Measurements from ENCODE around the gene VSIG4.
"Not testable (repeated sequence)": the region's sequence is repeated elsewhere in the genome, so short reads cannot be mapped to it uniquely, and the experiment has no call there.

Gene VSIG4

DNA sequence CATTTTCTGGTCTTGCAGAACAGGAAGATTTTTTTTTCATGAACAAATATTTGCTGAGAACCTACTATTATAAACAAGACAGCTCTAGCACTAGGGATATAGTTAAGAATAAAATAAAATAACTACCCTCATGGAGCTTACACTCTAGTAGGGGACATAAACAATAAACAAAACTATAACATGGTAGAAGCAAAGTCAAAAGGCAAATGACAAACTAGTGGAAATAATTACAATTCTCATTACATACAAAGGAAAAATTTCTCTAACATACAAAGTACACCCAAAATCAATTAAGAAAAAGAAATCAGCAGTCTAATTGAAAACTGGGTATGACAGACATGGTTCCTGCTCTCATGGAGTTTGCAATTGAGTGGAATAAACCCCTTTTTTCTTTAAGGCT lies 32.0 kb downstream of the VSIG4 start:
- no peak for DNase-seq

DNA sequence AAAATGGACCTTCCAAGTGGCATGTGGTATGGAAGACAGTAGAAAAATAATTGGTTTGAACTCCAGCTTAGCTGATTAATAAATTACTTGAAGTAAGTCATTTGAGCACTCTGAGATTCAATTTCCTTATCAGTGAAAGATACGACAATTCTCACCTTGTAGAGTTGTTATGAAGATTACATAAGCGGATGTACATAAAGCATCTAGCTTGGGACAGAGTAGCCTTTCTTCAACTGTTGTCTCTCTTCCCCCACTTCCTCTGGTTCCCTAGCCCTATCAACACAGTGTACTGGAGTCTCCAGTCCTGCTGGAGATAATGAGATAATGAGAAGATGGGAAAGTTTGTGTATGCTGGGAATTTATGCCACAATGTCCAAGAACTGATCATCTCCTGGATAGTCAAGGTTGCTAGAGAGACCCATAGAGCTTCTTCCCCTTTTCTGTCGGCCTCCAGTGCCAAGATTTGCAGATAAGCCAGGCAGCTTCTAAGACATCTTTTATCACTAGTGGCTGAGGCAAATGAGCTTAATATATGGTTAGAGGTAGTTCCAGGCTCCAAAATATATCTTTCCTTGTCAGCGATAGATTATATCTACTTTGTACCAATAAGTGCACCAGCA lies 33.9 kb downstream of the VSIG4 start:
- no peak for DNase-seq

DNA sequence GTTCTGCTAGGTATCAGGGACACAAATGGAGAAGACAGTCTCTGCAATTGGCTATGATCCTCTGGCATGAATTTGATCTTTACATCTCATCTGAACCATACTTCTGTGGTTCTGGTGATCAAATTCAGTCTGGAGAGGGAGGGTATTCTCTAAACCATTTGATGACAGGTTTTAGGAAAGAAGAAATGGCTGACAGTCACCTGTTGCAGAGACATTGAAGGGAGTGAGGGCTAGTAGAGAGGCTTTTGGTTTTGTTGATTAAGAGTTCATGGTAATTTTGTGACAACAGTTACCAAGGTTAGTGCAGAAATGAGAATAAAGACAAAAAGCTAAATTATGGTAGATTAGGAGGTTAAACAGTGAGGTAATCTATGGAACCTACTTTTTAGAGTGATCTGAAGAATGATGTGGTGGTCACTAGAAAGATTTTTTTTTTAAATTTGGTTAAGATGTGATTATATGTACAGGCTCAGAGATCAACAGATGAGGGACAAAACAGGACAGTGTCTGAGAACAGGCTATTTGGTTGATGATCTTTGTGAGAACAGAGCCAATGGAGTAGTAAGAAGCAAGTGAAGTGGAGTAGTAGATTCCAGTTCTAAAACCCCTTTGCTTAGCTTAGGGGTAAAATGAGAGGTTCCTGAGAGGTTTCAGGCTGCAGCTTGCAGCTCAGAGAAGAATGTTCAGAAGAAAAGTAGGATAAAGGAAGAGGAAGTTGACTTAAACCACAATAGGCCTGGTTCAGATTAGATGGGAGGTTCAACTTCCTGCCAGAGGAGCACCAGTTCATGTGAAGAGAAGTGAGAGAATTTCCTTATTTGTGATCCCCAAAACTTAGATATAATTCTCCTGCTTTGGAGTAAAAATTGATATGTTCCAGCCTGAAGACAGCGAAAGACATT lies 34.7 kb downstream of the VSIG4 start:
- DNase-seq, result no peak

DNA sequence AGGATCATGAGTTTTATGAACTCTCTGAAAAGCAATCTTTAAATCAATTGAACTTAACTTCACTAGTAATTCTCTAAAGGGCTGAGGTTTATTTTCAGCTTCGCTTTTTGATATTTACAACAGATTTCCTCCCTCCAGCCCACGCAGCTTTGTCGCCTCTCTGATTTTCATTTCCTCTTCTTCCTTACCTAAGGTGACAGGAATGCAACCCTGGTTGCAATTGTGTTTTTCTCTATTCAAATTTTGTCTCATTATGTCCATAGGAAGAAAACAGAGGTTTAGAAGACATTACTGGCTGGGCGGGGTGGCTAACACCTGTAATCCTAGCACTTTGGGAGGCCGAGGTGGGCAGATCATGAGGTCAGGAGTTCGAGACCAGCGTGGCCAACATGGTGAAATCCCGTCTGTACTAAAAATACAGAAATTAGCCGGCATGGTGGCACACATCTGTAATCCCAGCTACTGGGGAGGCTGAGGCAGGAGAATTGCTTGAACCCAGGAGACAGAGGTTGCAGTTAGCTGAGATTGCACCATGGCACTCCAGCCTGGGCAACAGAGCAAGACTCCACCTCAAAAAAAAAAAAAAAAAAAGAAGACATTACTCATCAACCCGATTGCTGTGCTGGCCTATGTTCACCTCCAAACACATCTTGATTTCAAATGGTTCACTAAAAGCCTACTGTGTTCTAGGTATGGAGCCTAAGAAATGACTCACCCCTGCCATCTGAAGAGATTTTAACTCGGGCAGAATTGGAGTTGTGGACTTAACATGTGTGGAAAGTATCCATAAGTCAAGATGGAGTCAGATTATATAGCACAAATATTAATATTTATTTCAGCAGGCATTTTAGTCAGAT lies 36.8 kb downstream of the VSIG4 start:
- DNase-seq, result no peak

DNA sequence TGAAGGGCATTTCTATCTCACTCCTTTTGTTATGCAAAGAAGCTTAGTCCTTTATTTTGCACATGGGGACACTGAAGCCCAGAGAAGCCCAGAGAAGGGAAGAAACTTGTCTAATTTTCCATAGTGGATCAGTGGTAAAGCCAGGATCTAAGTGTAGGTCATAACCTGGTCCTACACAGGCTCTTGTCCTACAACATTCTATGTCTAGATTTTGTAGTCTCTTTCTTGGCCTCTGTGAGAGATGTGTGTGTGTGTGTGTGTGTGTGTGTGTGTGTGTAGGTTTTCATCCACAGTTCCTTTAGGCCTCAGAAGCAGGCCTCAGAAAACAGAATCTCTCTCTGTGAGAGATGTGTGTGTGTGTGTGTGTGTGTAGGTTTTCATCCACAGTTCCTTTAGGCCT lies 38.3 kb downstream of the VSIG4 start:
- no peak for DNase-seq

DNA sequence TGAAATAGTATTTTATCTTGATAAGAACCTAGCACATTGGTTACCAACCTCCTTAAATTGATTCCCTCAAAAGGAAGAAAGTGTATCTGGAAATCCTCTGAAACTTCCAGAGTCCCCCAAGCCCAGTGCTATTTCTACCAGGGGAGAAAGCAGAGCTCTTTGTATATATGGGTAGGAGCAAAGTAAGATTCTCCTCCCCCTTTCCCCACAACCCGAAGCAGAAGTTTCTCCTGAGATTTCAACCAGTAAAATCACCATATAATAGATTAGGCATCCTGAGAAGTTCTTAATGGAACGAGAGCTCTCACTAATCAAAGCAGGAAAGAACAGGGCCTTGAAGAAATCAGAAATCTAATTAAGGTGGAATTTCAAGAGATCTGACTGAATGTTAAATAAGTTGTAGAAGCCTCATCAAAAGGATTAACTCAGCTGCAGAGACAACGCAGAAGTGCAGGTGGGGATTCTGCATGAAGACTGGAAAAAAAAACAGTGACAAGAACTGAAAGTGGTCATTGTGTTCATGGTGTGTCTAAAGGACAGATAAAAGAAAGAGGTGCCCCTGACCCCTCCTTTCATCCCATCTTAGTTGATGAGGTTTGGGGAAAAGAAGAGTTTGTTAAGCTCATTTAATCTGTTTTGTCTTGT lies 39.1 kb downstream of the VSIG4 start:
- no peak for DNase-seq

DNA sequence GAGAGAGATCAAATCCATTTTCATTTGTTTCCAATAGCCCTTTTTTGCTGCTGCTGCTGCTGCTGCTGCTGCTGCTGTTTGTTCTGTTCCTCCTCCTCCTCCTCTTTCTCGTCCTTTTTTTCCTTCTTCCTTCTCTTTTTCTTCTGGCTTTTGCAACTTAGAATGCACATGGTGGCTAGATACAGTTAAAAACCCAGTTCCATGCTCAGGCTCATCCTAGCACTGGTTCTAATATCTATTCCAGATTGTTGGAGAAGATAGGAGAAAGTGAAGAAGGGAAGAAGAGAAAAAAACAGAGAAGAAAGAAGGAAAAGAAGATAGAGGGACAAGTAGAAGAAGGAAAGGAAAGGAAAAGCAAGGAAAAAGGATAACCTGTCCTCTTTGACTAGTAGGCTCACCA lies 39.7 kb downstream of the VSIG4 start:
- no peak for DNase-seq

DNA sequence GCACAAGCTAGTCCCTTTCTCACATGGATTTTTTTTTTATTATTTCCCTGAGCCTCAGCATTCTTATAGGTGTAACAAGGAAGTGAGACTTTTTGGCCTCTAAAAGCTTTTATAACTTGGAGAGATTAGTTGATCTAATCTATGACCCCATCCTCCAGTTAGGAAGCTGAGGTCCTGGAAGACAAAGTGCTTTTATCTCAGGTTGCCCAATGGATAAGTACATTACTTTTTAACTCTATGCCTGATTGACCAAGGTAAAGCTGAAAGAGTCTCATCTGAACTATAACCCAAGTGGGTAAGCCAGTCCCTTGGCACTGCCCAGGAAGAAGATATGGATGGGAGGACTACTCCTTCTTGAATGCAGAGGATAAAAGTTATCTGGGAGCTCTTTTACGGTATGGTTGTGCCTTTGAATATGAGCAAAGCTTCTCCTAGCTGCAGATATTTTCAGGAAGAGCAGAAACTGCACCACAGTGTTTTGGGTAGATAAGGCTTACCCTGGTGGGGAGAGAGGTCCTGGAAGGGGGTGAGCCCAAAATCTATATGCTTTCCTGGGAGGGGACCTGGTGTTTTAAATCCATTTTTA lies 40.2 kb downstream of the VSIG4 start:
- no peak for DNase-seq

DNA sequence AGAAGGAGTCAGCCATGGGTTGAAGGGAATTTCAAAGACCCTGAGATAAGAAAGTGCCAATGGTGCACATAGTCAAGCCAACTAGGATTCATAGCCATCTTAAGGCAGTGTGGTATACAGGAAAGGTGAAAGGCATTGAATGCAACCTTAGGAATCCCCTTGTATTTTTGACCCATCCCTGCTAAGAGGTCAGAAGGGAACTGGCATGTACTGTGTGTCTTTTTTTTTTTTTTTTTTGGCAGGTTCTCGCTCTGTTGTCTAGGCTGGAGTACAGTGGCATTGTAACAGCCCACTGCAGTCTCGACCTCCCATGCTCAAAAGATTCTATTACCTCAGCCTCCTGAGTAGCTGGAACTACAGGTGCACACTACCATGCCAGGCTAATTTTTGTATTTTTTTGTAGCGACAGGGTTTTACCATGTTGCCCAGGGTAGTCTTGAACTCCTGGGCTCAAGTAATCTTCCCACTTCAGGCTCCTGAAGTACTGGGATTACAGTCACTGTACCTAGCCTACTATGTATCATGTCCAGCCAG lies 40.8 kb downstream of the VSIG4 start:
- no peak for DNase-seq

DNA sequence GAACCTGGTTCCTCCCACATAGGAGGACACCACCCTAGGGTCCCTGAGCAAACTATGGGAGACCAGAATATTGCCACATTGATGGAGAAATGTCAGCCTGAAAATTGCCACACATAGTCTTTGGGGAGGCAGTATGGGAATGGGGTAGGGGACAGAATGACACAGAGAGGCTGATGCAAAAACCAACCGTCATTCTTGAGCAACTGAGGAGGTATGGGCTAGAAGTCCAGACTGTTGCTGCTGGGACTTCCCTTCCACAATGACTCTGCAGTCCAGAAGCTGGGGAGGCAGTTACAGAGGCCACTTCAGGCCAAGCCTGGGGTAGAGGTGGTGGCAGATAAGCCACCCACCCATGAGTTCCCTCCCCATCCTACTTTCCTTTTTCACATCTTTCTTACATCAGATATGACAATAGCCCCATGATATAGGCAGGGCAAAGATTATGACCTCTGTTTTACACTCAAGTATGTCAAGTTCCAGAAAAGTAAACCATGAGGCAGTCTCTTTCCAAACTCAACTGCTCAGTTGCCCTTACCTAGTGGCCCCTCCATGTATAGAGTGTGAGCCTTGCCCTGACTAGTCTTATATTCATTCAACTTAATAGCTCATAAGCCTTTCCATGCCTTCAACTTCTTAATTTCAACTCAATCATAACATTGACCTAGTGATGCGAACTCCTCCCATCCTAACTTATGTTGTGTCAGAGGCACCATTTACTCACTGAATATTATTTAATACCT lies 41.7 kb downstream of the VSIG4 start:
- DNase-seq, result no peak

DNA sequence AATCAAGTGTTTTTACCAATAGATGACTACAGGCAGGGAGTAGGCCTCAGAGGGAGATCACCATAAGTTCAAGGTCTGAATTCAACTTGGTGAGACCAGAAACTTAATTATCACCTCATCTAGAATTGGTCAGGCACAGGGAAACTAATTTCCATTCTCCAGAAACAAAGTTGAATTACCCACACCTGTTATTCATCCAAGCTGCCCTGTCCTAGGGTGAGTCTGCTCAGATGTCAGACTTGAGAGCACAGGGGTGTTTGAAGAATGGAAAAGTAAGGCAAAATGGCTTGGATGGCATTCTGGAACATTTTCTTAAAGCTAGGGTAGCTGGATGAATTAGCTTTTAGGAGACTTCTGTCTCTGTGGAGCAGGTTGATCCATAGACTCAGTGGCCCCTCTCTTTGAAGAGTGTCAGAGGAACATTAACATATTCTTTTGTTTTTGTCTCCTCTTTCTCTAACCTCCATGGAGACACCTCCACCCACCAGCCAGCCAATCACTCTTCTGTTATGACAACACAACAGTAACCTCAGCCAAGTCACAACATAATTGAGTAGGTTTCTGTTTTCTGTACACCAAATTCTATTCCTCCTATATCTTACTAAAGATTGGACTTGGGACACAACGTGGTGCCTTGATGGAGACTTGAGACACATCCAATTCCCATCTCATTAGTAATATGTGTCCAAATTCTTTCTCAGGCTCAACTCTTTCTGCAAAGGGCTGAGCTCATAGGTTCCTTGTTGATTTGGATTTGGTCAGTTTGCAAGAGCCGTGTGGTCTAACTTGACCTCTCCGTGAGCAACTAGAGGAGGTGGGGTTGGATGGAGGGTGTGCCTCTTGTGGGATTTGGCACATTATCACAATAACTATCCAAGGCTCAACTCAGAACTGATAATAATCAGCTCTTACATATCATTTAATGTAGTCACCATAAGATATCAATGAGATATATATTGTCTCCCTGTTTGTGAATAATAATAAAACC lies 45.1 kb downstream of the VSIG4 start:
- DNase-seq, result no peak

DNA sequence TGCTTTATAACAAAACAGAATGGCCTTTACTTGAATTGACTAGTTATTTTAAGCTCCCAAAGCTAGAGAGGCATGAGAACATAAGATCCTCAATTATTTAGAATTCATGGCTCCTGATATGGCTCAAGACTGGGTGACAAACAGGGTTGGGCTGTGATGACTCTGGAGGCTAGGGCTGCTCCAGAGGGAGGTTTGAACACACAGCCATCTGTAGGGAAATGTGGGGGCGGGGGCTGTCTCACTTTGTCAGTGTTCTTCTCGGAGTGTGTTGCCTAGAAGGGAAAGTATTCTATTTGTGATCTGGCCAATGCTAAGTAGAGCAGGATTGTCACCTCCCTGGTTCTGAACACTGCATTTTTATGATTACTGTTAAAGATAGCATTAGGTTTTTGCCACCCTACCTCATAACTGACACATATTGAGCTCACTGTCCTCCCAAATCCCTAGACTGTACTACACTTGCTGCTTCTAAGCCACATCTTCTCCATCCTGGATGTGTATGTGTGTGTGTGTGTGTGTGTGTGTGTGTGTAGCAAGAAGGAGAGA lies 45.9 kb downstream of the VSIG4 start:
- DNase-seq, result no peak

DNA sequence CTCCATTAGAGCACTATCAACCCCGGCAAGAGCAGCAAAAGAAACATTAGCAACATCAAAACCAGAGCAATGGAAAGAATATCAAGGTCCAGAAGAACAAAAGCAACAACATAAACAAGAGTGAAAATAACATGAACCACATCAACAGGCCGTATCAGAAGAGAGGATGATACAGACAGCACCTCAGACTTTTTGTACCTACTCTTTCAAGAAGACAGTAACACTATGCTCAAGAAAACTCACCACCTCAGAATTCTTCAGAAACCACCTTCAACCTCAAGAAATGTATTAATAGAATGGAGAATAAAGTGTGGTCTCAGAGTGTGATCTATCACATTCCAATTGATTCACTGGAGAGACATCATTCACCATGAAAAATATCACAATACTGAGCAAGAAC lies 46.5 kb downstream of the VSIG4 start:
- DNase-seq, result no peak

DNA sequence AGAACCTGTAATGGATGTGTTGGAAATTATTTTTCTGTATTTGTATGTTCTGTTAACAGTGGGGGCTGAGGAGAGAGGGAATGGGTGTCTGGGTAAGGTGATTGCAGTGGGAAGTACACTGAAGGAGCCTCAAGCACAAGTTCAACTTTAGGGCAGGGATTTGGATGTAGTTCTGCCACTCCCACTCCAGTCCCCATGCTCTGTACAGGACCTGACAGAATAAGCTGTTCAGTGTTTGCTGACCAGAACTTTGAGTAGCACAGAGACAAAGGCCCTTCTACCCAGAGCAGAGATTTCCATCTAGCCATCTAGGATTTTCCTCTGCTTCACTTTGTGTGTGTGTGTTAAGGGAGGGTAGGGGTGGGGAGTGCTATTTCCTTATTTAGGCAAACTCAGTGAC lies 49.2 kb downstream of the VSIG4 start:
- no peak for DNase-seq

DNA sequence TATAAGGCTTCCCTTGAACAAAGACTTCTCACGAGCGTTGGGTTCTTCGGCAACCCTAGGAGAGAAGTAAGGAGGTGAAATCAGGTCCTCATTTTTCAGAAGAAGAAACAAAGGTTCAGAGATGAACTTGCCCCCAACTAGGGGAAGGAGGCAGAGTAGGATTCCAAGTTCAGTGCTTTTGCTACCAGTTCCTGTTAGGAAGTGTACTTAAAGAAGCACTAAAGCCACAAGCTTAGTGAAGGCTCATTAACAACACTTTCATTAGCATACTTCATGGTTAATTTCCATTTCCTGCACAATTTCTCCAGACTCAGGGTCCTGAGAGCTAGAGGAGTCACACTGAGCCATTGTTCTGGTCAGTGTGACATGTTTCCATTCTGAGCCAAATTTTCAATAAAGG lies 52.1 kb downstream of the VSIG4 start:
- no peak for DNase-seq

DNA sequence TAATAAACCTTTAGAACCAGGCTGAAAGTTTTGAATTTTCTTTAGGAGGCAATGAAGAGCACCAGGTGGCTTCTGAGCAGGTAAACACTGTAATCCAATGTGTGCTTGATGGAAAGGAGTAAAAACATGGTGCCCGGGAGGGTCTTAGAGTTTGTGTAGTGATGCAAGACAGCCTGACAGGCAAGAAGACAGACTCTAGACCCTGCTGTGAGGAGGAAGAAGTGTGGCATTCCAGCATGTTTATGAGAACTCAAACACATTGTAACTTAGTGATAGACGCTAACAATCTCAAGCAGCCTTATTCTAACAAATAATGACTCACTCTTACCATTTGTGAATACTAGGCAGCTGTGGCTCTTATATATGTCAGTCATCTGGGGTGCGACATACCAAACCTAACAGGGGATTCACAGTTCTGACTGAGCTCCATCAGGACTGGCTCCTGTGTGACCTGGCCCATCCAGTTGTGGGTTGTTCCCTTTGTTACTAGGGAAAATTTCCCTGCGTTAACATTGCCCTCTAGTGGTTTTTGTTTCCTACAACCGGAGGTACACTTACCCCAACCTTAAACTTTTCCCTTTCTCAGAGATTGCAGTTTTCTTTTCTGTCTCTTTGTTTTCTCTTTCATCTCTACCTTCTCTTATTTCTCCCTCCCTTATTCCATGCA lies 53.8 kb downstream of the VSIG4 start:
- DNase-seq, result peak; percentile 70

DNA sequence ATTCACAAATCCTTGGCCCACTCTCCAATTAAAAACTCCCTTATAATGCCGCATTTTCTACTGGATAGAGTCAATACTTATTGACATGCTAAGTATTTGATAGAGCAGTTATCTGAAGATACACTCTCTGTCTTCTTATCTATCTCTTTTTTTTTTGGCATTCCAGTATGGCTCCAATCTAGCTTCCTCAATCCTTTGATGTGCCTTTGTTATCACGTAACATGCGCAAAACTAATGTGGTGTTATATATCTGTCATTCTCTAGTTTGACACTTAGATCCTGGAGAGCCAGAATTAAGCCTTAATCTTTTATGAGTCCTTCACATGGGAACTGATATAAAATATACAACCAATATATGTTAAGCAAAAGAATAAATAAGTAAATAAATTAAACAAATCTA lies 54.7 kb downstream of the VSIG4 start:
- no peak for DNase-seq

DNA sequence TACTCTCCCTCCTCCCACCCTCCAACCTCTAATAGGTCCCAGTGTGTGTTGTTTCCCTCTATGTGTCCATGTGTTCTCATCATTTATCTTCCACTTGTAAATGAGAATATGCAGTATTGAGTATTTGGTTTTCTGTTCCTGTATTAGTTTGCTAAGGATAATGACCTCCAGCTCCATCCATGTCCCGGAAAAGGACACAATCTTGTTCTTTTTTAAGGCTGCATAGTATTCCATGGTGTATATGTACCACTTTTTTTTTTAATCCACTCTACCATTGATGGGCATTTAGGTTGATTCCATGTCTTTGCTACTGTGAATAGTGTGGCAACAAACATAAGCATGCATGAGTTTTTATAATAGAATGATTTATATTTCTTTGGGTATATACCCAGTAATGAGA lies 62.7 kb downstream of the VSIG4 start:
- not testable (repeated sequence) for DNase-seq

DNA sequence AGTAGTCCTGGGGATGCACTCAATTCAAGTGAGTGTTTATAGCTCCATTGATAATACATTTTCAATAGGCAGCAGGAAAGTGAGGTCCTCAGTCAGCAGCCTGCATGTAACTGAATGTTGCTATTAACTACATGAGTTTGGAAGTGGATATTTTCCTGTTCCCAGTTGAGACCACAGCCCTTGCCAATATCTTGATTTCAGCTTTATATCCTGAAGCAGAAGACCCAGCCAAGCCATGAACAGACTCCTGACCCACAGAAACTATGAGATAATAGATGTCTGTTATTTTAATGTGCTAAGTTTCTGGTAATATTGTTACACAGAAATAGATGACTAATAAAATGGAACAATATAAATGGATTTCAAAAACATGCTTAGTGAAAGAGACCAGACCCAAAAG lies 63.7 kb downstream of the VSIG4 start:
- no peak for DNase-seq
